ENCODE results near the gene ATMIN.

The ATMIN gene

GRCh38 chr16:81067166-81067565, 31.5 kb downstream of the ATMIN start:
- CTCF ChIA-PET: interaction anchor here (1.6 kb wide), 1 partner anchor 32 kb away, joined by 6 read pairs; the partner anchor contains the start of gene ATMIN
- Mint-ChIP-seq H3K9me3 (no peaks in the 10 kb centered on the region), H3K36me3 (no peaks in the 10 kb centered on the region), H3K27ac (no peak overlapping the region), H3K4me1 (peaks cover 16% of the 10 kb centered on the region), H3K4me3 (no peak overlapping the region), H3K27me3 (no peaks in the 10 kb centered on the region)
- no peak for DNase-seq

- Mint-ChIP-seq H3K4me1 (peaks cover 27% of the 10 kb centered on the region), H3K27ac (no peak overlapping the region), H3K36me3 (no peaks in the 10 kb centered on the region), H3K4me3 (no peak overlapping the region), H3K9me3 (no peaks in the 10 kb centered on the region), H3K27me3 (no peaks in the 10 kb centered on the region)
- no peak for DNase-seq
- CTCF ChIA-PET: no interaction called here
These were observed 33.4 kb downstream of the ATMIN start for GRCh38 chr16:81069063-81069462.

- Mint-ChIP-seq H3K4me1 (peaks cover 32% of the 10 kb centered on the region), H3K9me3 (no peaks in the 10 kb centered on the region), H3K4me3 (no peak overlapping the region), H3K27me3 (no peaks in the 10 kb centered on the region), H3K27ac (no peak overlapping the region), H3K36me3 (no peaks in the 10 kb centered on the region)
- no peak for DNase-seq
- CTCF ChIA-PET: interaction anchor here (0.7 to 1.2 kb wide), 2 partner anchors 12 to 532 kb away, joined by 3 read pairs; no protein-coding TSS in a partner anchor
These were observed 35.3 kb downstream of the ATMIN start for GRCh38 chr16:81070979-81071378.

- no peaks in the 10 kb centered on the region for H3K27me3 Mint-ChIP-seq
- no peak overlapping the region for H3K4me3 Mint-ChIP-seq
These were observed 36.2 kb downstream of the ATMIN start for GRCh38 chr16:81071805-81072204.

GRCh38 chr16:81073560-81074330, 38.1 kb downstream of the ATMIN start:
- no peaks in the 10 kb centered on the region for H3K9me3 Mint-ChIP-seq
- H3K4me1 Mint-ChIP-seq: peaks cover 24% of the 10 kb centered on the region
- no peak for DNase-seq
- H3K4me3 Mint-ChIP-seq: no peak overlapping the region
- H3K27ac Mint-ChIP-seq: no peak overlapping the region
- no peaks in the 10 kb centered on the region for H3K36me3 Mint-ChIP-seq
- CTCF ChIA-PET: interaction anchor here (1.0 to 1.5 kb wide), 2 partner anchors 38 kb away, joined by 3 read pairs; partner anchors contain the start of gene ATMIN
- H3K27me3 Mint-ChIP-seq: no peaks in the 10 kb centered on the region

More at GRCh38 chr16:81071805-81072204, 36.2 kb downstream of the ATMIN start:
- H3K27ac Mint-ChIP-seq: no peak overlapping the region
- no peaks in the 10 kb centered on the region for H3K36me3 Mint-ChIP-seq
- no peaks in the 10 kb centered on the region for H3K9me3 Mint-ChIP-seq
- DNase-seq: no peak
- peaks cover 28% of the 10 kb centered on the region for H3K4me1 Mint-ChIP-seq
- CTCF ChIA-PET: no interaction called here

GRCh38 chr16:81076566-81077075, 41.0 kb downstream of the ATMIN start:
- no peak overlapping the region for H3K4me3 Mint-ChIP-seq
- DNase-seq: peak; percentile 93
- H3K9me3 Mint-ChIP-seq: no peaks in the 10 kb centered on the region
- CTCF ChIA-PET: interaction anchor here (2.5 to 2.8 kb wide), 2 partner anchors 41 to 42 kb away, joined by 8 to 10 read pairs; partner anchors contain the start of gene ATMIN
- peaks cover 24% of the 10 kb centered on the region for H3K4me1 Mint-ChIP-seq
- H3K27me3 Mint-ChIP-seq: no peaks in the 10 kb centered on the region
- no peak overlapping the region for H3K27ac Mint-ChIP-seq
- H3K36me3 Mint-ChIP-seq: no peaks in the 10 kb centered on the region

GRCh38 chr16:81077076-81077940, 41.7 kb downstream of the ATMIN start, which contains the start of gene C16orf46:
Gene C16orf46, minus strand, starts transcription at chr16:81077238. Its CDS starts 13,283 bp downstream, at chr16:81063955.
- CTCF ChIA-PET: interaction anchor here (1.1 to 2.8 kb wide), 3 partner anchors 41 to 73 kb away, joined by 3 to 10 read pairs (median 8); partner anchors contain the start of gene ATMIN
- H3K4me1 Mint-ChIP-seq: peaks cover 20% of the 10 kb centered on the region
- H3K27ac Mint-ChIP-seq: peak within 1 kb of the TSS; percentile 46
- H3K9me3 Mint-ChIP-seq: no peaks in the 10 kb centered on the region
- no peaks in the 10 kb centered on the region for H3K27me3 Mint-ChIP-seq
- no peak within 1 kb of the TSS for H3K4me3 Mint-ChIP-seq
- no peaks in the 10 kb centered on the region for H3K36me3 Mint-ChIP-seq
- peak; percentile 99 for DNase-seq

GRCh38 chr16:81080233-81080632, 44.6 kb downstream of the ATMIN start:
- Mint-ChIP-seq H3K27me3 (no peaks in the 10 kb centered on the region), H3K27ac (no peak overlapping the region), H3K4me3 (no peak overlapping the region), H3K36me3 (no peaks in the 10 kb centered on the region), H3K9me3 (no peaks in the 10 kb centered on the region), H3K4me1 (peaks cover 5% of the 10 kb centered on the region)
- CTCF ChIA-PET: no interaction called here
- no peak for DNase-seq

- CTCF ChIA-PET: interaction anchor here (1.2 kb wide), 1 partner anchor 45 kb away, joined by 3 read pairs; the partner anchor contains the start of gene ATMIN
- H3K27ac Mint-ChIP-seq: no peak overlapping the region
- H3K36me3 Mint-ChIP-seq: no peaks in the 10 kb centered on the region
- DNase-seq: no peak
- H3K4me3 Mint-ChIP-seq: no peak overlapping the region
- H3K4me1 Mint-ChIP-seq: peaks cover 3% of the 10 kb centered on the region
- H3K27me3 Mint-ChIP-seq: no peaks in the 10 kb centered on the region
- no peaks in the 10 kb centered on the region for H3K9me3 Mint-ChIP-seq
These were observed 45.4 kb downstream of the ATMIN start for GRCh38 chr16:81081014-81081413.

- Mint-ChIP-seq H3K27me3 (no peaks in the 10 kb centered on the region), H3K9me3 (no peaks in the 10 kb centered on the region), H3K4me3 (no peak overlapping the region), H3K36me3 (no peaks in the 10 kb centered on the region), H3K27ac (no peak overlapping the region), H3K4me1 (no peaks in the 10 kb centered on the region)
- DNase-seq: no peak
- CTCF ChIA-PET: no interaction called here
These were observed 53.2 kb downstream of the ATMIN start for GRCh38 chr16:81088836-81089235.

GRCh38 chr16:81094771-81095251, 59.2 kb downstream of the ATMIN start:
- Mint-ChIP-seq H3K27me3 (peaks cover 5% of the 10 kb centered on the region), H3K4me1 (peaks cover 16% of the 10 kb centered on the region), H3K36me3 (no peaks in the 10 kb centered on the region), H3K27ac (peak overlapping the region; percentile 45), H3K9me3 (no peaks in the 10 kb centered on the region), H3K4me3 (peak overlapping the region; percentile 71)
- CTCF ChIA-PET: interaction anchor here (1.4 kb wide), 1 partner anchor 60 kb away, joined by 4 read pairs; the partner anchor contains the start of gene ATMIN
- DNase-seq: no peak

- Mint-ChIP-seq H3K36me3 (no peaks in the 10 kb centered on the region), H3K9me3 (no peaks in the 10 kb centered on the region), H3K4me1 (peaks cover 16% of the 10 kb centered on the region), H3K4me3 (peak overlapping the region; percentile 71), H3K27ac (peak overlapping the region; percentile 58), H3K27me3 (peaks cover 5% of the 10 kb centered on the region)
- DNase-seq: no peak
- CTCF ChIA-PET: no interaction called here
These were observed 60.0 kb downstream of the ATMIN start for GRCh38 chr16:81095653-81095952.

- Mint-ChIP-seq H3K27ac (peak within 1 kb of the TSS; percentile 58), H3K27me3 (peaks cover 5% of the 10 kb centered on the region), H3K36me3 (no peaks in the 10 kb centered on the region), H3K9me3 (no peaks in the 10 kb centered on the region), H3K4me3 (peak within 1 kb of the TSS; percentile 73), H3K4me1 (peaks cover 16% of the 10 kb centered on the region)
- CTCF ChIA-PET: no interaction called here
- peak; percentile 99 for DNase-seq
These were observed 60.5 kb downstream of the ATMIN start, which contains the start of gene GCSH for GRCh38 chr16:81095953-81096714. Gene GCSH, minus strand, starts transcription at chr16:81096395. Its CDS starts 117 bp downstream, at chr16:81096278.
